Erythroblast (primary cell): ENCODE data around the gene PYGB.

ENCODE experiments used
- GATA1 ChIP-seq: IDR thresholded peaks from 2 replicates; pipeline ENCODE4 v1.6.1; 2011; ENCODE audit warnings: low read depth, mild to moderate bottlenecking, control low read depth, low read length, moderate library complexity
- POLR2A ChIP-seq: IDR thresholded peaks from 2 replicates; pipeline ENCODE4 v1.6.1; 2011; ENCODE audit warnings: mild to moderate bottlenecking, low read length

DNA sequence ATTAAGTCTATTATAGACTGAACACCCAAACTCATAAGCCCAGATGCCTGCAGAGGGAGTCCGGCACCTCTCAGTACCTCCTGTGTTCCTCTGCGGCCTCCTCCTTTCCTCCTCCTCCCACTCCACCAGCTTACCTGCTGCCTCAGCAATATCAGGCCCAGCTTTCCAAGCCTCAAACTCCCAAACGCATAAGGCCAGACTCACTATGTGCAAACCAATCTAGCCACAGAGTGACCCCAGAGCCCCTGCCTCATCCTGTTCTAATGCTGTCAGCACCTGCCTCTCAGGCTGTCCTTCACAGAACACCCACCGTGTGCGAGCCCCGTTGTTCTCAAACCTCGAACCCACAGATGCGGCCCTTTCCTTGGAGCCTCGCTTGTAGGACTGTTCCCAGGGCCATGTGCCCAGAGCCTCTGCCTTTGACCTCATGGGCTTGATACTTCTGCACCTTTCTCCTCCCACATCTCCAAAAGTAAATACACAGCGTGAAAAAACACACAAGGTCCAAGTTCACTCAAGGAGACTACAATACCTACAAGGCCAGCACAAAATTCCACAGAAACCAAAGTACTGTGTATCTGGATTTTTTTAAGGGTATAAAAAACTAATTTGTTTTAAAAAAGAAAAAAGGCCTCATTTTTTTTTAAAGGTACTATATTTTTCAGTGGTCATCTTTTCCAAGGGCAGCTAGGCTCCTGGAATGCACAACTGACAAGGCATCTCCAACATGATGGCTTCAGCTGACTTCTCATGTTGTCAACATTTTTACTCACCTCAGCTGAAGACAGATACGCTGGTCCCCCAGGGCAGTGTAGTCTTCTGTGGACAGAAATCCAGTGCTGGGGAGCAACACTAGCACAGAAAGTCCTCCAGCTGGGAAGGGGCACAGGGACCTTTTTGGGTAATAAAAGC is 90.5 kb downstream of the PYGB start:
- TF ChIP-seq POLR2A (no peak), GATA1 (no peak)
